HG03045 (cell line): ENCODE data around the gene HDLBP.

Source experiments
- ATAC-seq: cut with Tn5 transposase; IDR thresholded peaks from one replicate; pipeline ENCODE4 v1.9.1; 2021; ENCODE audit warnings: mild to moderate bottlenecking, moderate library complexity; ENCODE audit not compliant: unreplicated experiment

The HDLBP gene

GRCh38 chr2:241255542-241256167 is 59.8 kb downstream of the HDLBP start:
- ATAC-seq = no peak

- ATAC-seq = no peak
Measured at GRCh38 chr2:241254904-241255351, 60.5 kb downstream of the HDLBP start.

GRCh38 chr2:241252778-241253475 is 62.5 kb downstream of the HDLBP start:
- ATAC-seq = no peak

- no peak for ATAC-seq
Measured at GRCh38 chr2:241249654-241250053, 65.8 kb downstream of the HDLBP start.

GRCh38 chr2:241248897-241249296 is 66.6 kb downstream of the HDLBP start:
- ATAC-seq = no peak

- ATAC-seq = no peak
Measured at GRCh38 chr2:241248289-241248688, 67.2 kb downstream of the HDLBP start.

GRCh38 chr2:241244368-241244767 is 71.1 kb downstream of the HDLBP start:
- no peak for ATAC-seq

- no peak for ATAC-seq
Measured at GRCh38 chr2:241242306-241242705, 73.2 kb downstream of the HDLBP start.

- no peak for ATAC-seq
Measured at GRCh38 chr2:241241669-241242068, 73.8 kb downstream of the HDLBP start.

- ATAC-seq = no peak
Measured at GRCh38 chr2:241240320-241241004, 75.0 kb downstream of the HDLBP start.

GRCh38 chr2:241239552-241240202 is 75.8 kb downstream of the HDLBP start:
- no peak for ATAC-seq

GRCh38 chr2:241238693-241239198 is 76.7 kb downstream of the HDLBP start:
- ATAC-seq = no peak

- ATAC-seq = no peak
Measured at GRCh38 chr2:241237949-241238371, 77.5 kb downstream of the HDLBP start.

- no peak for ATAC-seq
Measured at GRCh38 chr2:241237047-241237446, 78.4 kb downstream of the HDLBP start.

GRCh38 chr2:241235859-241236593 is 79.4 kb downstream of the HDLBP start:
- ATAC-seq = no peak

GRCh38 chr2:241234962-241235740 is 80.3 kb downstream of the HDLBP start:
- ATAC-seq = no peak

GRCh38 chr2:241234066-241234790 is 81.2 kb downstream of the HDLBP start:
- no peak for ATAC-seq

- no peak for ATAC-seq
Measured at GRCh38 chr2:241232736-241233575, 82.5 kb downstream of the HDLBP start.
